Measurements from ENCODE around the gene SRPRB. TPM values are rescaled to one million over a fixed set of nuclear protein-coding genes. Genes with fewer than 3 reads are reported as not detected.

Gene SRPRB
- total RNA-seq, 6 experiments from 2014 or later = 94.3 to 130 (median 99.4) TPM

- Mint-ChIP-seq H3K4me3 (no peak overlapping the region), H3K27ac (no peak overlapping the region), H3K4me1 (ENCODE audit: low read depth) (no peaks in the 10 kb centered on the region)
Measured at GRCh38 chr3:133828576-133829309, 23.1 kb downstream of the SRPRB start.

GRCh38 chr3:133829310-133829707 lies 23.7 kb downstream of the SRPRB start:
- peaks cover 8% of the 10 kb centered on the region for H3K27me3 Mint-ChIP-seq (ENCODE audit: insufficient read depth)
- H3K9me3 Mint-ChIP-seq = no peaks in the 10 kb centered on the region
- no peak overlapping the region for H3K27ac Mint-ChIP-seq
- no peak for TF ChIP-seq CTCF (IDR thresholded peaks at IDR 0.05)
- H3K4me3 Mint-ChIP-seq = no peak overlapping the region
- no peak for DNase-seq
- no peaks in the 10 kb centered on the region for H3K4me1 Mint-ChIP-seq (ENCODE audit: low read depth)
- 0 out of 2 replicates have a peak, but pooled peaks cover under 1% of the 10 kb centered on the region for H3K36me3 Mint-ChIP-seq (ENCODE audit: low read depth)

More at GRCh38 chr3:133828576-133829309, 23.1 kb downstream of the SRPRB start:
- DNase-seq = no peak
- H3K9me3 Mint-ChIP-seq = no peaks in the 10 kb centered on the region
- peaks cover 8% of the 10 kb centered on the region for H3K27me3 Mint-ChIP-seq (ENCODE audit: insufficient read depth)
- H3K36me3 Mint-ChIP-seq (ENCODE audit: low read depth) = peaks cover 6% of the 10 kb centered on the region; the same call in 1 of the 2 replicates
- no peak for TF ChIP-seq CTCF (IDR thresholded peaks at IDR 0.05)

- Mint-ChIP-seq H3K4me1 (ENCODE audit: low read depth) (no peaks in the 10 kb centered on the region), H3K9me3 (no peaks in the 10 kb centered on the region), H3K36me3 (ENCODE audit: low read depth) (no peaks in the 10 kb centered on the region), H3K4me3 (no peak overlapping the region), H3K27me3 (ENCODE audit: insufficient read depth) (peaks cover 10% of the 10 kb centered on the region), H3K27ac (no peak overlapping the region)
- no peak for TF ChIP-seq CTCF (IDR thresholded peaks at IDR 0.05)
- DNase-seq = no peak
Measured at GRCh38 chr3:133830071-133830470, 24.5 kb downstream of the SRPRB start.

- peak; percentile 34 for TF ChIP-seq CTCF (IDR thresholded peaks at IDR 0.05)
- Mint-ChIP-seq H3K27me3 (ENCODE audit: insufficient read depth) (peaks cover 12% of the 10 kb centered on the region), H3K9me3 (no peaks in the 10 kb centered on the region), H3K27ac (no peak overlapping the region), H3K36me3 (ENCODE audit: low read depth) (no peaks in the 10 kb centered on the region), H3K4me1 (ENCODE audit: low read depth) (no peaks in the 10 kb centered on the region), H3K4me3 (no peak overlapping the region)
- DNase-seq = no peak
Measured at GRCh38 chr3:133831966-133832801, 26.6 kb downstream of the SRPRB start.

- no peak overlapping the region for H3K4me3 Mint-ChIP-seq
- no peaks in the 10 kb centered on the region for H3K9me3 Mint-ChIP-seq
- no peaks in the 10 kb centered on the region for H3K4me1 Mint-ChIP-seq (ENCODE audit: low read depth)
- TF ChIP-seq CTCF (IDR thresholded peaks at IDR 0.05) = no peak
- H3K36me3 Mint-ChIP-seq (ENCODE audit: low read depth) = no peaks in the 10 kb centered on the region
- DNase-seq = no peak
- H3K27me3 Mint-ChIP-seq (ENCODE audit: insufficient read depth) = peaks cover 15% of the 10 kb centered on the region
- no peak overlapping the region for H3K27ac Mint-ChIP-seq
Measured at GRCh38 chr3:133832802-133833144, 27.2 kb downstream of the SRPRB start.

All from HFFc6 (cell line).